Heart left ventricle (tissue), 16 donors: ENCODE data around the gene MLC1. TPM values are rescaled to one million over a fixed set of nuclear protein-coding genes. Genes with fewer than 3 reads are reported as not detected.

Experiments used
- ATAC-seq, 4 donors: fragments of 200-7000 bp; cut with Tn5 transposase; one replicate each; pipeline ENCODE4 v1.9.1; 2020 to 2022; ENCODE audit warnings: moderate library complexity in 4 of 4, mild to moderate bottlenecking in 3 of 4, moderate number of reproducible peaks in 1 of 4
- DNase-seq, 5 donors: peaks; one replicate each; pipeline ENCODE4 v3.0.0-alpha.2; 2020
- H3K27ac ChIP-seq, 12 donors: fragments of 200-600 bp; sonication (generic) in 4 of 12; one replicate each; pipeline versions ENCODE4 v1.5.0 to v1.8.0; 2016 to 2022; ENCODE audit warnings: mild to moderate bottlenecking in 2 of 12
- H3K27me3 ChIP-seq, 9 donors: fragments of 200-600 bp; sonication (generic) in 2 of 9; one replicate each; pipeline versions ENCODE4 v1.5.1 to v1.8.0; 2016 to 2022; ENCODE audit warnings: mild to moderate bottlenecking in 3 of 9
- H3K36me3 ChIP-seq, 9 donors: fragments of 200-600 bp; sonication (generic) in 2 of 9; one replicate each; pipeline versions ENCODE4 v1.5.0 to v1.8.0; 2018 to 2022; ENCODE audit warnings: mild to moderate bottlenecking in 2 of 9
- H3K4me1 ChIP-seq, 12 donors: fragments of 200-600 bp; sonication (generic) in 4 of 12; one replicate each; pipeline versions ENCODE4 v1.5.0 to v1.8.0; 2016 to 2022; ENCODE audit warnings: mild to moderate bottlenecking in 3 of 12
- H3K4me3 ChIP-seq, 12 donors: fragments of 200-600 bp; sonication (generic) in 4 of 12; one replicate each; pipeline versions ENCODE4 v1.5.0 to v1.8.0; 2017 to 2022; ENCODE audit warnings: mild to moderate bottlenecking in 9 of 12, moderate library complexity in 4 of 12
- H3K9me3 ChIP-seq, 12 donors: fragments of 200-600 bp; sonication (generic) in 4 of 12; one replicate each; pipeline versions ENCODE4 v1.5.0 to v1.8.0; 2016 to 2022; ENCODE audit warnings: mild to moderate bottlenecking in 1 of 12
- CTCF ChIP-seq, 12 donors: fragments of 200-600 bp; sonication (generic) in 4 of 12; IDR thresholded peaks; one replicate each; pipeline versions ENCODE4 v1.5.0 to v1.8.0; 2018 to 2022; ENCODE audit warnings: antibody characterized with exemption in 12 of 12, mild to moderate bottlenecking in 5 of 12
- POLR2A ChIP-seq, 2 donors: fragments of 450-650 bp; IDR thresholded peaks; one replicate each; pipeline ENCODE4 v1.6.1; 2017; ENCODE audit warnings: antibody characterized with exemption in 2 of 2, mild to moderate bottlenecking in 2 of 2, moderate library complexity in 2 of 2
- whole genome bisulfite sequencing, 4 donors: extraction: QIAGEN DNeasy Blood & Tissue Kit in 2 of 4; methylation state at CpG; one replicate each; pipeline versions ENCODE4 v1.1.5 to v1.1.7; 2013 to 2018; 5-methylcytosine and 5-hydroxymethylcytosine counted together
- intact Hi-C, 10 donors: fragments of 100-400 bp; cut with DNase I; formaldehyde crosslinking; loops; one replicate each; pipeline versions ENCODE4 v1.11.1 to v1.14.2; 2022
- polyA plus RNA-seq, 2 donors: library from polyadenylated mRNA; stranded (reverse); fragments of 200-250 nt; gene quantifications; one replicate each; pipeline ENCODE4 v1.2.3, GENCODE V29; 2013
- total RNA-seq, 9 donors: library from RNA; depleted of rRNA in 2 of 9; stranded (reverse); fragments of >200 nt in 2 of 9; fragmentation: NEBNext Ultra II Directional in 3 of 9; extraction: Animal tissue kit (Norgen Biotek cat#: 25700) in 3 of 9; gene quantifications; one replicate each; pipeline versions ENCODE4 v1.1.0 to v1.2.4, GENCODE V29; 2016 to 2023
- donor health status: ischemic (EF 13 %, LVEDD 7.1; RV severe dilation, severe dysfunction).
- donor health status: healthy with polysubstance abuse.
- donor health status: DM: no; HTN: yes; CAD: no.
- donor health status: DM: no; HTN: no; CAD: no.
- donor health status: ischemic (EF 25% LVEDD 6.9; RV normal size, moderate dysfunction).
- donor health status: ischemic (EF 25% LVEDD 5.7; RV mildly dilated, moderate dysfunction).
- donor health status: healthy.
- donor health status: DM: yes; HTN: yes; CAD: no.
- donor health status: ischemic (EF 35%, LVEDD 5.7; RV mildly dilated, moderate dysfunction).
- donor health status: nonischemic (EF 11% LVEDD 7.7; RV severe dilation, severe dysfunction).
- donor health status: DM: yes; HTN: yes; CAD: no.
- donor health status: PGD.
- donor health status: ischemic (EF 29% LVEDD 5.4; RV normal size, mild dysfunction).
- donor health status: nonischemic (EF 23%, LVEDD 6.1; RV moderate dilation, normal function).

Gene MLC1
- total and polyA plus RNA-seq, 11 donors: 0.03 to 0.80 (median 0.15) TPM; not detected in 5

GRCh38 chr22:50115693-50116092 is 30.5 kb upstream of the MLC1 start:
- peak in 1 of 4 donors; percentile 16 for ATAC-seq
- no peak for TF ChIP-seq POLR2A (IDR thresholded peaks at IDR 0.05)
- TF ChIP-seq CTCF (IDR thresholded peaks at IDR 0.05): no peak
- Histone ChIP-seq H3K27ac (no peak overlapping the region), H3K36me3 (no peaks in the 10 kb centered on the region), H3K4me3 (no peak overlapping the region), H3K9me3 (no peaks in the 10 kb centered on the region), H3K4me1 (peaks cover 0 to 32% (median 9%) of the 10 kb centered on the region in 12 donors), H3K27me3 (peaks cover 0 to 9% (median 0%) of the 10 kb centered on the region in 9 donors)
- intact Hi-C loops: no loop called here
- 52 to 63% (median 58%) methylated on average over 9 to 10 of the region's 10 CpGs for WGBS, 4 donors
- peak in 1 of 5 donors; percentile 24 for DNase-seq

GRCh38 chr22:50114221-50115021 is 29.2 kb upstream of the MLC1 start:
- H3K4me3 ChIP-seq: no peak overlapping the region
- TF ChIP-seq POLR2A (IDR thresholded peaks at IDR 0.05): no peak
- no peak for TF ChIP-seq CTCF (IDR thresholded peaks at IDR 0.05)

GRCh38 chr22:50112151-50113118 is 27.2 kb upstream of the MLC1 start:
- ATAC-seq (peak in 3 of 4 donors; percentile 50 to 95 (median 68)), DNase-seq (peak in 4 of 5 donors; percentile 36 to 56 (median 44))
- Histone ChIP-seq H3K9me3 (no peaks in the 10 kb centered on the region), H3K4me1 (peaks cover 0 to 13% (median 2%) of the 10 kb centered on the region in 12 donors), H3K27me3 (peaks cover 0 to 9% (median 0%) of the 10 kb centered on the region in 9 donors), H3K36me3 (no peaks in the 10 kb centered on the region), H3K4me3 (no peak overlapping the region), H3K27ac (peak overlapping the region in 5 of 12 donors; percentile 15 to 78 (median 46))
- no peak for TF ChIP-seq CTCF (IDR thresholded peaks at IDR 0.05)
- TF ChIP-seq POLR2A (IDR thresholded peaks at IDR 0.05): no peak
- WGBS, 4 donors: 58 to 71% (median 60%) methylated on average over 23 to 28 of the region's 28 CpGs
- intact Hi-C loops: no loop called here

More at GRCh38 chr22:50114221-50115021, 29.2 kb upstream of the MLC1 start:
- Histone ChIP-seq H3K27ac (peak overlapping the region in 2 of 12 donors; percentile 40 to 64), H3K9me3 (no peaks in the 10 kb centered on the region), H3K27me3 (peaks cover 0 to 9% (median 0%) of the 10 kb centered on the region in 9 donors), H3K36me3 (no peaks in the 10 kb centered on the region), H3K4me1 (peaks cover 0 to 26% (median 5%) of the 10 kb centered on the region in 12 donors)
- 56 to 60% (median 59%) methylated on average over 19 of the region's 19 CpGs for WGBS, 4 donors
- DNase-seq (no peak), ATAC-seq (no peak)
- intact Hi-C loops: no loop called here
